Ishikawa (cell line): ENCODE measurements around the gene SUMO4.

ENCODE experiments used
- MAX ChIP-seq: IDR thresholded peaks from 2 replicates; pipeline ENCODE4 v1.6.1; 2012
- TAF1 ChIP-seq: IDR thresholded peaks from 2 replicates; pipeline ENCODE4 v1.6.1; 2012; ENCODE audit warnings: low read depth, mild to moderate bottlenecking
- USF1 ChIP-seq: IDR thresholded peaks from 2 replicates; pipeline ENCODE4 v1.6.1; 2012
- YY1 ChIP-seq: IDR thresholded peaks from 2 replicates; pipeline ENCODE4 v1.6.1; 2012; ENCODE audit warnings: low read depth

DNA sequence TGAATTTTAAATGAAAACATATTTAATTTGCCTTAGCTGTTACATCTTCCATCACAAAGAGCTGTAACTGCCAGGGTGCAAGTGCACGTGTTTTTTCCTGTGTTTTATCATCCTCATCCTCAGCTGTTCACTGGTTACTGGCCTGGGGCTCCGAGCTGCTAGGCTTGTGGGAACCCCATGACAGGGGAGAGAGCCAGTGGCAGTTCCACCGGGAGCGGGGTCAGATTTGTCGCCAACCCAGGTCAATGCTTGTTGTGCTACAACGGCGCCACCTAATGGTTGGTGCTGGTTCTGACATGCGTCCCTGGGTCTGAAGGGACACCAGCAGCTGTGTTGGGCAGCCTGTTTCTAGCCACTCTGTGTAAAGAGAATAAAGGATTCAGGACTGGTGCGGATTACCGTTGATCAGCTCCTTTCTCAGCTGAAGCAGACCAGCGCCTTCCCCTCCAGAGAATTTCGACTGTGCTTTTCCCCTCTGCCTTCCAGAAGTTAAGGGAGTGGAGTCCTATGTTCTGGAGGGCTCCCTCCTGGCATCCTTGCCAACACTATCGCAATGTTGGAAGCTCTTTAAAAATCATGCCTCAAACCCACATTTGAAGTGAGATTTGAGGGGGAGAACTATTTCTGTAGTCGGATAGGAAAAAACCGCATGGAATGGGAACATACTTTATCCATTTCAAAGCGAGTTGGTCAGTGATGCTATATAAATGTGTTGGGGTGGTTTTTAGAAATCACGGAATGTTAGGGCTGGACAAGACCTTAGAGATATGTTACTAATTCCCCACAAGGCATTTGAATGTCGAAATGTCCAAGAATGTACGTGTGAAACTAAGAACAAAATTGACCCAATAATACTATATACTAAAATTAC is 32.1 kb downstream of the SUMO4 start:
- TF ChIP-seq MAX (no peak), USF1 (no peak), YY1 (no peak), TAF1 (no peak)
